H1 (cell line): ENCODE data around the gene NPNT. TPM values are rescaled to one million over a fixed set of nuclear protein-coding genes. Genes with fewer than 3 reads are reported as not detected.

Experiments used
- CTCF ChIA-PET: fragments of 300-600 bp; sonication (Branson Sonifier 250); formaldehyde crosslinking; loops from one replicate; lab custom pipeline; 2021; ENCODE audit not compliant: partially characterized antibody; lab: Charles Lee
- POLR2A ChIA-PET: fragments of 300-600 bp; sonication (Branson Sonifier 250); formaldehyde crosslinking; loops from one replicate; lab custom pipeline; 2021; ENCODE audit warnings: inconsistent platforms; ENCODE audit not compliant: partially characterized antibody; lab: Charles Lee
- DNase-seq, 2 experiments: peaks; one replicate each; pipeline versions ENCODE4 v3.0.0 to v3.0.0-alpha.2; 2010 to 2022; ENCODE audit warnings: low spot score in 2 of 2, low read depth in 1 of 2, mixed read lengths in 1 of 2
- FAIRE-seq: peaks from 2 replicates; lab custom pipeline; 2011; peaks lifted over from hg19 to GRCh38; lab: Jason Lieb, UNC
- H2AFZ ChIP-seq: 2 replicates; pipeline ENCODE4 v1.8.1; 2012; ENCODE audit warnings: low read length, inconsistent platforms
- H2AK5ac ChIP-seq: 2 replicates; pipeline ENCODE4 v1.6.1; 2013; ENCODE audit warnings: low read depth, low read length
- H2BK120ac ChIP-seq: replicated peaks from 2 replicates; pipeline ENCODE3; 2013; ENCODE audit warnings: low read depth, low read length, inconsistent platforms
- H2BK12ac ChIP-seq: 2 replicates; pipeline ENCODE4 v1.6.1; 2013; ENCODE audit warnings: low read depth, low read length
- H2BK15ac ChIP-seq: 2 replicates; pipeline ENCODE4 v1.6.1; 2013; ENCODE audit warnings: low read length
- H2BK20ac ChIP-seq: 2 replicates; pipeline ENCODE4 v1.6.1; 2013; ENCODE audit warnings: low read length
- H2BK5ac ChIP-seq: 2 replicates; pipeline ENCODE4 v1.6.1; 2013; ENCODE audit warnings: low read depth, low read length
- H3K14ac ChIP-seq: 2 replicates; pipeline ENCODE4 v1.6.1; 2013; ENCODE audit warnings: inconsistent platforms; ENCODE audit not compliant: insufficient read length
- H3K18ac ChIP-seq: 2 replicates; pipeline ENCODE4 v1.6.1; 2013; ENCODE audit warnings: low read length; ENCODE audit errors: extremely low read depth
- H3K23ac ChIP-seq: 2 replicates; pipeline ENCODE4 v1.6.1; 2013; ENCODE audit warnings: inconsistent platforms; ENCODE audit not compliant: insufficient read length
- H3K23me2 ChIP-seq: 2 replicates; pipeline ENCODE4 v1.6.1; 2013; ENCODE audit warnings: low read depth, low read length
- H3K27ac ChIP-seq: 2 replicates; pipeline ENCODE4 v1.6.1; 2011; ENCODE audit warnings: low read depth, low read length, inconsistent platforms
- H3K27me3 ChIP-seq, 4 experiments: replicated peaks in 1 of 4; 1 replicate in 1 of 4; 2 replicates in 3 of 4; pipeline versions ENCODE4 v1.6.1 to v1.8.1; 2011 to 2013; ENCODE audit warnings: low read length in 3 of 4, mild to moderate bottlenecking in 3 of 4, inconsistent platforms in 2 of 4, mixed read lengths in 2 of 4, moderate library complexity in 1 of 4; ENCODE audit not compliant: control insufficient read depth in 3 of 4, insufficient read depth in 3 of 4; ENCODE audit errors: extremely low read depth in 1 of 4
- H3K36me3 ChIP-seq, 4 experiments: 2 replicates each; pipeline versions ENCODE4 v1.6.1 to v1.8.1; 2011 to 2013; ENCODE audit warnings: mild to moderate bottlenecking in 4 of 4, low read length in 3 of 4, moderate library complexity in 2 of 4, control low read depth in 1 of 4, inconsistent platforms in 1 of 4; ENCODE audit not compliant: insufficient read depth in 4 of 4, control insufficient read depth in 2 of 4
- H3K4ac ChIP-seq: replicated peaks from 2 replicates; pipeline ENCODE3; 2013; ENCODE audit warnings: low read length, low read depth, mixed read lengths, inconsistent platforms; ENCODE audit not compliant: insufficient read length
- H3K4me1 ChIP-seq, 4 experiments: replicated peaks in 1 of 4; 1 replicate in 1 of 4; 2 replicates in 3 of 4; pipeline versions ENCODE4 v1.6.1 to v1.8.1; 2011 to 2013; ENCODE audit warnings: low read length in 3 of 4, inconsistent platforms in 2 of 4, mixed read lengths in 1 of 4; ENCODE audit not compliant: insufficient read depth in 4 of 4, control insufficient read depth in 3 of 4
- H3K4me2 ChIP-seq, 2 experiments: 2 replicates each; pipeline versions ENCODE4 v1.6.1 to v1.8.1; 2011 to 2013; ENCODE audit warnings: low read depth in 2 of 2, low read length in 2 of 2, control low read depth in 1 of 2, inconsistent platforms in 1 of 2, mild to moderate bottlenecking in 1 of 2; ENCODE audit not compliant: insufficient read depth in 1 of 2
- H3K4me3 ChIP-seq, 4 experiments: fragments of 200-600, 300-600 bp in 1 of 4; sonication (generic), shearing (Covaris generic), sonication (Bioruptor Twin) in 1 of 4; 2 replicates each; pipeline versions ENCODE4 v1.5.1 to v1.8.1; 2011 to 2016; ENCODE audit warnings: low read length in 4 of 4, low read depth in 3 of 4, control low read depth in 2 of 4, inconsistent platforms in 2 of 4, mild to moderate bottlenecking in 2 of 4, mixed read lengths in 1 of 4, moderate library complexity in 1 of 4; ENCODE audit not compliant: insufficient read depth in 2 of 4; ENCODE audit errors: extremely low read depth in 1 of 4
- H3K56ac ChIP-seq: replicated peaks from 2 replicates; pipeline ENCODE3; 2013; ENCODE audit warnings: low read depth, mild to moderate bottlenecking, mixed read lengths, low read length, inconsistent platforms; ENCODE audit not compliant: insufficient read length
- H3K79me1 ChIP-seq: 2 replicates; pipeline ENCODE4 v1.6.1; 2013; ENCODE audit warnings: low read depth, low read length, control low read depth
- H3K79me2 ChIP-seq, 2 experiments: 2 replicates each; pipeline versions ENCODE4 v1.6.1 to v1.8.1; 2012 to 2013; ENCODE audit warnings: low read length in 2 of 2, mild to moderate bottlenecking in 2 of 2, inconsistent platforms in 1 of 2; ENCODE audit not compliant: insufficient read depth in 2 of 2, control insufficient read depth in 1 of 2
- H3K9ac ChIP-seq, 4 experiments: replicated peaks in 1 of 4; 1 replicate in 1 of 4; 2 replicates in 3 of 4; pipeline versions ENCODE4 v1.6.1 to v1.8.1; 2011 to 2013; ENCODE audit warnings: low read depth in 3 of 4, low read length in 3 of 4, control low read depth in 2 of 4, mild to moderate bottlenecking in 2 of 4, moderate library complexity in 2 of 4, inconsistent platforms in 1 of 4; ENCODE audit errors: extremely low read depth in 1 of 4
- H3K9me3 ChIP-seq, 2 experiments: 2 replicates each; pipeline versions ENCODE4 v1.6.1 to v1.8.1; 2012 to 2013; ENCODE audit warnings: mild to moderate bottlenecking in 2 of 2, moderate library complexity in 2 of 2, control low read depth in 1 of 2, inconsistent platforms in 1 of 2, low read depth in 1 of 2, low read length in 1 of 2, mixed read lengths in 1 of 2; ENCODE audit not compliant: insufficient read depth in 2 of 2
- H4K20me1 ChIP-seq, 2 experiments: replicated peaks in 1 of 2; 2 replicates each; pipeline versions ENCODE3 to v1.8.1; 2011 to 2013; ENCODE audit warnings: inconsistent platforms in 2 of 2, low read length in 2 of 2, mild to moderate bottlenecking in 1 of 2; ENCODE audit not compliant: insufficient read depth in 2 of 2, control insufficient read depth in 1 of 2
- H4K5ac ChIP-seq: 2 replicates; pipeline ENCODE4 v1.6.1; 2013; ENCODE audit warnings: low read length, low read depth, mixed read lengths, inconsistent platforms; ENCODE audit not compliant: insufficient read length
- H4K8ac ChIP-seq: 2 replicates; pipeline ENCODE4 v1.8.0; 2013; ENCODE audit warnings: mild to moderate bottlenecking, moderate library complexity, low read length, inconsistent platforms; ENCODE audit not compliant: insufficient read depth; ENCODE audit errors: extremely low read depth
- H4K91ac ChIP-seq: replicated peaks from 2 replicates; pipeline ENCODE3; 2013; ENCODE audit warnings: low read length, mixed read lengths, inconsistent platforms; ENCODE audit not compliant: insufficient read length
- PHF8 ChIP-seq: fragments of 200-600 bp; sonication (generic); conservative IDR thresholded peaks from 2 replicates; pipeline ENCODE4 v1.7.1; 2012; ENCODE audit warnings: low read depth, mild to moderate bottlenecking, inconsistent platforms, low read length, moderate library complexity
- SUZ12 ChIP-seq: fragments of 200-600 bp; sonication (generic); IDR thresholded peaks from 2 replicates; pipeline ENCODE4 v1.6.1; 2012; ENCODE audit warnings: mild to moderate bottlenecking, inconsistent platforms, low read length, moderate library complexity, mixed read lengths
- TEAD4 ChIP-seq: IDR thresholded peaks from 2 replicates; pipeline ENCODE4 v1.6.1; 2012; ENCODE audit warnings: low read depth, low read length, inconsistent platforms, mixed read lengths
- polyA plus RNA-seq, 7 experiments: library from polyadenylated mRNA; depleted of rRNA in 3 of 7; stranded (reverse) in 5 of 7; unstranded in 2 of 7; fragments of >200 nt in 5 of 7; fragments of 200-250 nt in 2 of 7; gene quantifications; 1 replicate in 5 of 7; 2 replicates in 1 of 7; 4 replicates in 1 of 7; pipeline versions ENCODE4 v1.2.1 to v1.2.3, GENCODE V29; 2011 to 2013; ENCODE audit warnings: missing spikeins in 2 of 7, mixed read lengths in 2 of 7
- total RNA-seq: library from RNA; stranded (reverse); fragmentation: NEBNext Ultra II Directional; extraction: Animal tissue kit (Norgen Biotek cat#: 25700); gene quantifications from 2 replicates; pipeline ENCODE4 v1.2.1, GENCODE V29; 2021

Gene NPNT
- total and polyA plus RNA-seq, 2 of the 8 experiments (the other 6 are each of a cell fraction or from before 2014, with no cell fraction given), result 0.24 to 0.97 TPM

DNA sequence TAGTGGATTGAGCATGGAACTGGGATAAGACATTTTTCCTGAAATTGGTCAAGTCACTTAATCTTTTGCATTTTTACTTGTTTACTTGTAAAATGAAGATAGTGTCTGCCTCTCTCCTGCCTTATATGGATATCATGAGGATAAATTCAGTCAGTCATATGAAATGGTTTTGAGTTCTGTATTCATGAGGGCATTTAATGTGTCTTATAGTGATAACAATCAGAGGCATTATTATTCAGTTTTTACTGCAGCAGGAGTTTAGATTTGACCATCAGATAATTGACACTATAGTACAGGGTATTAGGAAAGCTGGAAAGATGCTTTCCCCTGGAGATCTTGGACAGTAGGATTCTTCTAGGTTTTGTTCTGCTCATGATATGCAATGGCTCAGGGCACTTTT is 26.0 kb downstream of the NPNT start:
- no peak overlapping the region for H2BK120ac ChIP-seq
- H2BK15ac ChIP-seq, result no peak overlapping the region
- no peaks in the 10 kb centered on the region for H3K79me2 ChIP-seq
- H4K5ac ChIP-seq, result no peak overlapping the region
- no peak overlapping the region for H3K9ac ChIP-seq
- POLR2A ChIA-PET, result no interaction called here
- H3K23ac ChIP-seq, result no peak overlapping the region
- no peaks in the 10 kb centered on the region for H3K9me3 ChIP-seq
- no peak overlapping the region for H2AK5ac ChIP-seq
- H4K91ac ChIP-seq, result no peak overlapping the region
- H3K4me2 ChIP-seq, result no peak overlapping the region
- no peak overlapping the region for H2AFZ ChIP-seq
- H3K4me3 ChIP-seq, result no peak overlapping the region
- H3K27ac ChIP-seq, result no peak overlapping the region
- no peak overlapping the region for H3K56ac ChIP-seq
- no peaks in the 10 kb centered on the region for H3K27me3 ChIP-seq
- H3K79me1 ChIP-seq, result no peaks in the 10 kb centered on the region
- TF ChIP-seq PHF8, result no peak
- TF ChIP-seq TEAD4, result no peak
- no peak for TF ChIP-seq SUZ12
- TF ChIP-seq, all 59 proteins: peak for 0
- Histone ChIP-seq H2BK12ac (no peak overlapping the region), H3K23me2 (no peaks in the 10 kb centered on the region), H3K36me3 (no peaks in the 10 kb centered on the region), H2BK20ac (no peak overlapping the region), H4K8ac (no peak overlapping the region), H3K18ac (no peak overlapping the region), H3K4ac (no peak overlapping the region), H2BK5ac (no peak overlapping the region), H3K4me1 (no peaks in the 10 kb centered on the region), H3K14ac (no peak overlapping the region), H4K20me1 (no peaks in the 10 kb centered on the region)
- no peak for DNase-seq
- FAIRE-seq, result no peak
- CTCF ChIA-PET, result no interaction called here
